PC-3 (cell line): Measurements from ENCODE around the gene ADAT3.

Experiments
- CTCF ChIP-seq: fragments of 300-600 bp; sonication (generic); conservative IDR thresholded peaks from 2 replicates; pipeline ENCODE4 v1.5.1; 2017; ENCODE audit warnings: antibody characterized with exemption, low read depth, mild to moderate bottlenecking, low read length
- EZH2phosphoT487 ChIP-seq: fragments of 300-600 bp; sonication (generic); IDR thresholded peaks from 2 replicates; pipeline ENCODE4 v1.6.1; 2018; ENCODE audit warnings: mild to moderate bottlenecking, antibody characterized with exemption, low read length, borderline replicate concordance

- TF ChIP-seq EZH2phosphoT487 (no peak), CTCF (no peak)
Observed at GRCh38 chr19:1956122-1956494, 50.9 kb downstream of the ADAT3 start.
